IMR-90 (cell line): ENCODE data around the gene TBC1D22A. TPM values are rescaled to one million over a fixed set of nuclear protein-coding genes. Genes with fewer than 3 reads are reported as not detected.

ENCODE experiments used
- ATAC-seq: fragments of 200-7000 bp; cut with Tn5 transposase; 2 replicates; pipeline ENCODE4 v1.9.1; 2020; ENCODE audit warnings: low read depth, mild to moderate bottlenecking, moderate library complexity
- BruUV-seq: library from RNA; stranded (reverse); fragments of 400-500 nt; replicated peaks from 2 replicates; lab custom pipeline; 2021; lab: Mats Ljungman, UMichigan
- CTCF ChIA-PET: fragments of 300-600 bp; formaldehyde crosslinking; extraction: SDS; loops from one replicate; lab custom pipeline; 2021; ENCODE audit warnings: antibody characterized with exemption; lab: Yijun Ruan, JAX
- POLR2A ChIA-PET: fragments of 300-600 bp; sonication (Branson Sonifier 250); formaldehyde crosslinking; loops from one replicate; lab custom pipeline; 2022; ENCODE audit warnings: antibody characterized with exemption; ENCODE audit not compliant: unreplicated experiment; lab: Charles Lee
- DNase-seq: peaks from one replicate; pipeline ENCODE4 v3.0.0; 2013
- H2AFZ ChIP-seq: replicated peaks from 2 replicates; pipeline ENCODE3; 2013; ENCODE audit warnings: low read length, mild to moderate bottlenecking; ENCODE audit not compliant: poor library complexity
- H2AK5ac ChIP-seq: 2 replicates; pipeline ENCODE4 v1.6.1; 2013; ENCODE audit warnings: low read depth, low read length, inconsistent platforms
- H2AK9ac ChIP-seq: replicated peaks from 2 replicates; pipeline ENCODE3; 2013; ENCODE audit warnings: mild to moderate bottlenecking, low read depth, low read length, moderate library complexity; ENCODE audit not compliant: poor library complexity
- H2BK120ac ChIP-seq: 2 replicates; pipeline ENCODE4 v1.6.1; 2013; ENCODE audit warnings: low read depth, low read length, inconsistent platforms
- H2BK15ac ChIP-seq: 3 replicates; pipeline ENCODE4 v1.6.1; 2013; ENCODE audit warnings: low read depth, low read length, inconsistent platforms
- H2BK20ac ChIP-seq: 2 replicates; pipeline ENCODE4 v1.6.1; 2013; ENCODE audit warnings: low read depth, mild to moderate bottlenecking, inconsistent platforms, low read length, moderate library complexity
- H2BK5ac ChIP-seq: 2 replicates; pipeline ENCODE4 v1.6.1; 2013; ENCODE audit warnings: mild to moderate bottlenecking, low read depth, low read length, inconsistent platforms; ENCODE audit not compliant: poor library complexity, severe bottlenecking
- H3K14ac ChIP-seq: replicated peaks from 2 replicates; pipeline ENCODE4 v1.6.1; 2013; ENCODE audit warnings: low read depth, low read length, inconsistent platforms
- H3K18ac ChIP-seq: 2 replicates; pipeline ENCODE4 v1.6.1; 2013; ENCODE audit warnings: low read depth, low read length, control low read depth
- H3K23ac ChIP-seq: 2 replicates; pipeline ENCODE4 v1.6.1; 2013; ENCODE audit warnings: low read depth, low read length, inconsistent platforms
- H3K27ac ChIP-seq: 2 replicates; pipeline ENCODE4 v1.5.1; 2013; ENCODE audit warnings: mild to moderate bottlenecking, control low read depth, low read length; ENCODE audit not compliant: insufficient read depth
- H3K27me3 ChIP-seq: 2 replicates; pipeline ENCODE4 v1.6.1; 2013; ENCODE audit warnings: low read length; ENCODE audit not compliant: control insufficient read depth, insufficient read depth
- H3K36me3 ChIP-seq: 2 replicates; pipeline ENCODE4 v1.6.1; 2013; ENCODE audit warnings: low read length, mixed read lengths; ENCODE audit not compliant: control insufficient read depth, insufficient read depth
- H3K4ac ChIP-seq: 2 replicates; pipeline ENCODE4 v1.6.1; 2013; ENCODE audit warnings: low read depth, low read length, inconsistent platforms
- H3K4me1 ChIP-seq: 2 replicates; pipeline ENCODE4 v1.6.1; 2013; ENCODE audit warnings: low read length, mixed read lengths; ENCODE audit not compliant: control insufficient read depth, insufficient read depth
- H3K4me2 ChIP-seq: 2 replicates; pipeline ENCODE4 v1.6.1; 2013; ENCODE audit warnings: low read depth, mild to moderate bottlenecking, control low read depth, low read length, moderate library complexity
- H3K4me3 ChIP-seq: 2 replicates; pipeline ENCODE4 v1.5.1; 2013; ENCODE audit warnings: low read depth, mild to moderate bottlenecking, control low read depth, low read length, moderate library complexity; ENCODE audit not compliant: insufficient read depth
- H3K56ac ChIP-seq: 2 replicates; pipeline ENCODE4 v1.6.1; 2013; ENCODE audit warnings: low read length, inconsistent platforms; ENCODE audit not compliant: insufficient read depth; ENCODE audit errors: extremely low read depth
- H3K79me1 ChIP-seq, 2 experiments: 2 replicates each; pipeline ENCODE4 v1.6.1; 2013; ENCODE audit warnings: low read length in 2 of 2, inconsistent platforms in 1 of 2, low read depth in 1 of 2
- H3K9ac ChIP-seq: 2 replicates; pipeline ENCODE4 v1.6.1; 2013; ENCODE audit warnings: low read depth, low read length, control low read depth
- H3K9me1 ChIP-seq: 2 replicates; pipeline ENCODE4 v1.6.1; 2013; ENCODE audit warnings: low read length, inconsistent platforms; ENCODE audit not compliant: insufficient read depth
- H3K9me3 ChIP-seq: 2 replicates; pipeline ENCODE4 v1.6.1; 2013; ENCODE audit warnings: low read length; ENCODE audit not compliant: control insufficient read depth, insufficient read depth
- H4K20me1 ChIP-seq: 2 replicates; pipeline ENCODE4 v1.6.1; 2013; ENCODE audit warnings: low read length, inconsistent platforms; ENCODE audit not compliant: insufficient read depth
- H4K5ac ChIP-seq: 2 replicates; pipeline ENCODE4 v1.6.1; 2013; ENCODE audit warnings: mild to moderate bottlenecking, low read depth, low read length, control low read depth
- H4K8ac ChIP-seq, 2 experiments: 2 replicates each; pipeline ENCODE4 v1.6.1; 2013; ENCODE audit warnings: low read depth in 2 of 2, low read length in 2 of 2, control low read depth in 1 of 2, inconsistent platforms in 1 of 2
- H4K91ac ChIP-seq: 2 replicates; pipeline ENCODE4 v1.6.1; 2013; ENCODE audit warnings: low read depth, low read length, inconsistent platforms; ENCODE audit not compliant: insufficient read depth
- BHLHE40 ChIP-seq: fragments of 150-350 bp; IDR thresholded peaks from 2 replicates; pipeline ENCODE4 v1.6.1; 2016; ENCODE audit warnings: mild to moderate bottlenecking, low read depth, low read length
- CTCF ChIP-seq: conservative IDR thresholded peaks from 2 replicates; pipeline ENCODE4 v1.5.1; 2012; ENCODE audit warnings: mild to moderate bottlenecking, low read depth, low read length, improper control_type of control experiment
- MAZ ChIP-seq: IDR thresholded peaks from 2 replicates; pipeline ENCODE4 v1.6.1; 2012; ENCODE audit warnings: low read depth, mild to moderate bottlenecking, low read length, improper control_type of control experiment, moderate library complexity, borderline replicate concordance
- NFE2L2 ChIP-seq: fragments of 150-350 bp; IDR thresholded peaks from 2 replicates; pipeline ENCODE4 v1.6.1; 2016; ENCODE audit warnings: low read depth, mild to moderate bottlenecking, low read length
- WGBS, 2 experiments: methylation state at CpG; one replicate each; pipeline versions ENCODE4 v1.1.5 to v1.1.7; 2013; ENCODE audit warnings: missing lambda C conversion rate in 2 of 2; ENCODE audit not compliant: insufficient read length in 1 of 2; ENCODE audit errors: extremely low coverage in 2 of 2; 5-methylcytosine and 5-hydroxymethylcytosine counted together
- dilution Hi-C: fragments of 300-500 bp; cut with HindIII; formaldehyde crosslinking; loops from one replicate; pipeline ENCODE4 v1.14.3; 2018; ENCODE audit warnings: low sequenced_read_pairs; ENCODE audit not compliant: unreplicated experiment
- in situ Hi-C: fragments of 300-500 bp; cut with MboI; formaldehyde crosslinking; loops from 3 replicates; pipeline ENCODE4 v1.14.3; 2019; ENCODE audit warnings: low sequenced_read_pairs, inconsistent platforms, mixed read lengths
- intact Hi-C: fragments of 100-400 bp; cut with micrococcal nuclease; formaldehyde crosslinking; loops from 2 replicates; pipeline ENCODE4 v1.10.0; 2022
- polyA plus RNA-seq, 3 experiments: library from polyadenylated mRNA; depleted of rRNA; stranded (reverse); fragments of >200 nt; gene quantifications; 2 replicates each; pipeline ENCODE4 v1.2.3, GENCODE V29; 2012; ENCODE audit warnings: low replicate concordance in 1 of 3
- total RNA-seq: library from RNA; depleted of rRNA; stranded (reverse); fragments of >200 nt; gene quantifications from 2 replicates; pipeline ENCODE4 v1.2.3, GENCODE V29; 2012

TBC1D22A gene
- total and polyA plus RNA-seq, 2 of the 4 experiments (the other 2 are of a cell fraction): 9.0 to 16.7 TPM

- Histone ChIP-seq H2BK5ac (no peak overlapping the region), H3K18ac (no peak overlapping the region), H3K9ac (no peak overlapping the region), H4K91ac (no peak overlapping the region), H3K14ac (no peak overlapping the region), H3K56ac (no peak overlapping the region), H4K8ac (no peak overlapping the region), H3K4ac (no peak overlapping the region), H3K9me3 (no peaks in the 10 kb centered on the region), H2AK9ac (no peak overlapping the region), H2BK15ac (no peak overlapping the region), H2BK120ac (no peak overlapping the region), H2AFZ (no peak overlapping the region), H3K79me1 (peaks cover 5 to 34% of the 10 kb centered on the region in 2 experiments; a peak in 3 of 4 replicates), H3K36me3 (peaks cover 36% of the 10 kb centered on the region), H3K27ac (no peak overlapping the region), H3K4me3 (no peak overlapping the region), H3K4me1 (peaks cover 6% of the 10 kb centered on the region; the same call in 1 of the 2 replicates), H3K4me2 (no peak overlapping the region), H3K27me3 (no peaks in the 10 kb centered on the region), H3K9me1 (0 out of 2 replicates have a peak, but pooled peaks cover 3% of the 10 kb centered on the region), H4K20me1 (peaks cover 13% of the 10 kb centered on the region), H2AK5ac (no peak overlapping the region), H2BK20ac (no peak overlapping the region), H4K5ac (no peak overlapping the region), H3K23ac (no peak overlapping the region)
- intact Hi-C loops: loop anchor here (10.0 kb wide), 1 partner anchor 167 kb away; no protein-coding TSS in a partner anchor
- dilution Hi-C loops: no loop called here
- no TSS peak for BruUV-seq
- no peak for TF ChIP-seq CTCF
- no peak for TF ChIP-seq NFE2L2
- TF ChIP-seq BHLHE40: no peak
- TF ChIP-seq MAZ: no peak
- ChIA-PET POLR2A (no interaction called here), CTCF (interaction anchor here (1.0 kb wide), 1 partner anchor 10 kb away, joined by 5 read pairs; no protein-coding TSS in a partner anchor)
- no peak for DNase-seq
- in situ Hi-C loops: loop anchor here (5.0 kb wide), 1 partner anchor 1694 kb away; no protein-coding TSS in a partner anchor
- no peak for ATAC-seq
- 92% methylated on average over 4 of the region's 5 CpGs; no CpG with 5 or more reads in 1 of the 2 experiments for WGBS, 2 experiments
These were observed 35.6 kb downstream of the TBC1D22A start for GRCh38 chr22:46798041-46798365.
